ENCODE results near the gene EPB41L1.

Gene EPB41L1

DNA sequence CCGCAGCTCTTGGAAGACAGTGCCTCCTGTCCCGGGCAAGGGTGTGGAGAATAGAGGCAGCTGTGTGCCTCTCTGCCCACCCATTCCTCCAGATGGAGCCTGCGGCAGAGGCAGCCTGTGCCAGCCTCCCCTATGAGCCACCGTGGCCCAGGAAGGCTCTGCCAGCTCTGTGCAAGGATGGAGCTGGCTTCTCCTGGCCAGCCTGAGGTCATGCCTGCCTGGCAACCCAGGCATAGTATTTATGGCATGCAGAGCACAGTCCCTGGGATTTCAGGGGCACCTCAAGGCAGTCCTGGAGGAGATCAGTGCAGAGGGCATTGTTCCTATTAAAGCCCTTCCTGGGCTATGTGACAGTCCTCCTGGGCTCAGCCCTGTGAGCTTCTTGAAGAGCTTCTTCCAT is 1.5 kb downstream of the EPB41L1 start:
- no peak for DNase-seq

DNA sequence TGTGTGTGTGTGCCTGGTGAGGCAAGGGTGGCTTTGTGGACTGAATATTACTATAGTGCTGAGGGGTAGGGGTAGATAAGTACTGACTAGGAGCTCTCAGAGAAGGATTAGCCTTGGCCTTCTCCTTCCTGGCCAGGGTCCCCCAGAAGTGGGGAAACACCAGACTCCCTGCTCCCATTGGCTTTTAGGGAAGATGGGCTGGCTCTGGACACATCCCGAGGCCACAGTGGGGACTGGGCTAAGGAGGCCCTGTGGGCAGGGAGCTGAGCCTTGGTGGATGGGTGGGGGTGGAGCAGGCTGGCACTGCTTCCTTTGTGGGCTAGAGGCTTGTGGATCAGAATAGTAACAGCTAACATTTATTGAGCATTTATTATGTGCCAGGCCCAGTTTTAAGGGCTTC is 3.1 kb downstream of the EPB41L1 start:
- DNase-seq, result no peak

DNA sequence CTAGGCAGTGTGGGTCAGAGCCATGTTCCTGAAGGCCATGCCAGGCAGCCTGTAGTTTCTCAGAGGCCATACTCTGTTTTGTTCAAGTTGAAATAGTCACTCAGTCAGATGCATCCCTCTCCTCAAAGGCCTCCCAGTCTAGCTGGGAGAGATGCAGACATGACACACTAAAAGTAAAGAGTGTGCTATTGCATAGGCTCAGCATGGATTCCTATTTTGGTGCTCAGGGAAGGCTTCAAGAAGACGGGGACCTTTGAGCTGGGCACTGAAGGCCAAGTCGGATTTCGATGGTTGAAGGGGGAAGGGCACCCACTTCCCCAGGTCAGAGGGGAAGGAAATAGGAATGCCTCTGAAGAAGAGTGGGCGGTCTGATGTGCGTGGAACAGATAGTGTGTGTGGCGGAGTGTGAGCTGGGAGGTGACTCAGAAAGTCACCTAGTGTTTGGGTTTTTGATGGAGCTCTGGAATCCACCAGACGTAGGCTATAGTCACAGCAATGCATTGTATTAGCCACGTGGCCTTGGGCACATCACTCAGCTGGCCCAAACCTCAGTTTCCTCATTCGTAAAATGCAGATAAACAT is 3.7 kb downstream of the EPB41L1 start:
- DNase-seq, result no peak

DNA sequence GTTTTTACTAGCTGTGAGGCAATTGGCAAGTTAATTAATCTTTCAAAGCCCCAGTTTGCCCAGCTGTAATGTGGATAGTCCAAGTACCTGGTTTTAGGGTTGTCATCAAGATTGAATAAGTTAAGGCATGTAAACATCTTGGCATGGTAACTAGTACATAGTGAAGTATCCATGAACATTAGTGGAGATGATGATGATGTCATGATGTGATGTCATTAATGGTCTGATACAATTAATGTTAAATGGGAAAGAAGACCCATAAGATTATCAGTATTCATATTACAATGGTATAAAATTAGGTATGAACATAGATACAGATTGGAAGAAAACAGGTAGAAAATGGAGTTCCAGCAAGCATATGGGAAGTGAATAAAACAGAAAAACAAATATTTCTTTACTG is 5.3 kb downstream of the EPB41L1 start:
- DNase-seq, result no peak

DNA sequence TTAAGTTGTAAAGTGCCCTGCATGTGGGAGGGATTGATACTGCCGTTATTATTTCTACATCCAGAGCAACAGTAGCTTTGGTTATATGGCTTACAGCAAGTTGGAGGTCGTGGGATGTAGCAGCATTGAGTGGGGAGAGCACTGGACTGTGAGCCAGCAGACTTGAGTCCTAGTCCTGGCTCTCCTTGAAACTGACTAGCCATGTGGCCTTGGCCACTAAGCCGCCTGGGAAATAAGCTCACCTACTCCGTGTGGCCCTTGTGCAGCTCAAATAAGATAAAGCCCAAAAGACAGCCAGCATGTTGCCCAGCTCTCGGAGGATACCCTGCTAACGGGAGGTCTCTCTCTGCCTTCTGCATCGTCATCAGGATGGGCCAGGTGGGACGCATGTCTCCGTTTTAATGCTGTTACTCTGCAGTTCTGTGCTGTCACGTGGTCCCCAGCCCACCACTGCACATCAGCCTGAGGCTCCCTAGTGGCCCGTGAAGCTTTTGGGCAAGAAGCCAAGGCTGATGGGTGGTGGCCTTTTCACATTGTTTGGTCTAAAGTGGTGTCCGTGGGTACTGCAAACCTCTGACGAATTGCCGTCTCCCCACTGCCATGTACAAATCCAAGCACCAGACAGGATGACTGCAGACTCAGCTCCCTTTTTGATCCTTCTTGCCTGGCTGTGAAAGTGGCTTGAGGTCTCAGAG is 7.9 kb downstream of the EPB41L1 start:
- no peak for DNase-seq

DNA sequence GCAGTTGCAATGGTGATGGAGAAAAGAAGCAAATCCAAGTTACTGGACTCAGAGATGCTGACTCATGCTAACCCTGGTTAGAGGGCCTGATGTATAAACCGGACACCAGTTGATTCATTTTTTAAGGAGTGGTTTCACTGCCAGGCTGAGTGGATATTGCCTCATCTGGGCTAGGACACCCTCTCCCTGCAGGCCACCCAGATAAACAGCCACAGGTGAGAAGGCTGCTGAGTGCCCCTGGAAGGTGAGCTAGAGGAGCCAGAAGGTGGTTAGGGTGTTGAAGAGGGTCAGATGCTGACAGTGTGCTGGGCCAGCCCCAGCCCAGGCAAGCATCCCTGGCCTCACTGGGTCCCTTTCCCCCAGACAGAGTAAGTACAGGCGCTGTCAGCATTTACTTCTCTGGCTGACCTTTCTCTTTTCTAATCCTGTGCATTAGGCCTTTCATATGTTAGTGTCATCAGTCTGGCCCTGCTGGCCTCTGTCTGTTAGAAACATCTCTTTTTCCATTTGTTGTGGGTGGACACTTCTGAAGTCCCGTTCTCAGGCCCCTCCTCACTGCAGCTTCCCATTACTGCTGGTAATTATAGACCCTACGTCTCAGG is 13.5 kb downstream of the EPB41L1 start:
- no peak for DNase-seq

DNA sequence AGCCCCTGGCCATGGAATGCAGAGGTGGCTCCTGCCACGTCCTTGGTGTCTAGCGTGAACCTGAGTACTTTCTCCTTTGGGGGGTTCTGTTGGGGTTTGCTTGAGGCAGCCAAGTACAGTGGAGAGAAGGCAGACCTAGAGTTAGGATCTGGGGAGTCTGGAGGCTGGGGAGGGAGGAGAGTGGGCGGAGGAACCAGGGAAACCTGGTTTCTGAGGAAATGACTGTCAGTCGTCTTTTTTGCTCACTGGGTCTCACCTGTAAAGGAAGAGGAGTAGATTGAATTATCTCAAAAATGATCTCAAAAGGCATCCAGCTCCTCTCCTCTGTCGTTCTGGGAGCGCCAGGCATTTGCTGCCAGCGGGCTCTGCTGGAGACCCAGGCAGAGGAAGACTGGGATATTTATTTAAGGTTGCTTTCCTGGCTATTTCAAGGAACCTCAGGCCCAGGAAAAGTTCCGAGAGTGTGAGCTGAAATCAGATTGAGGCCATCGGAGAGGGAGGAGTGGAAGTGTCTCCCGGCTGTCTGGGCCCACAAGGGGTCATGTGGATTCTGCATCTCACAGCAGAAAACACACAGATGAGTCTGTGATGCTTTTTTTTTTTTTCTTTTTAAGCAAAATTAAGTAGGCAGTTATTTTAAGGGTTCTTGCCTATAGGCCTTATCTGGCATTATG is 16.1 kb downstream of the EPB41L1 start:
- no peak for DNase-seq

DNA sequence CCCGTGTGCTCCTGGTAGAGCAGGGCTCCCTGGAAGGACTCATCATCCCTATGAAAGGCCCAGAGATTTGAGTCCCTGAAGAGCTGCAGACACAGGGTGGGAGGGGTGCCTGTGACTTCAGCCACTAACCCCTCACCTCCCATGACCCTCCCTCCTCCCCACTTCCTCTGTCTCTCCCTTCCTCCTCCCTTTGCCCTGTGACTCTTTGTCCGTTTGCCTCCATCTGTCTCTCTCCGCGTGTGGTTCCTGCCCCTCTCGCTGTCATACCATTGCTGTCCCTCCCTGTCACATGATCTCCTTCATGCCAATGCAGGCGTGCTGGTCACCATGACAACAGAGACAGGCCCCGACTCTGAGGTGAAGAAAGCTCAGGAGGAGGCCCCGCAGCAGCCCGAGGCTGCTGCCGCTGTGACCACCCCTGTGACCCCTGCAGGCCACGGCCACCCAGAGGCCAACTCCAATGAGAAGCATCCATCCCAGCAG is 19.0 kb downstream of the EPB41L1 start:
- no peak for DNase-seq

DNA sequence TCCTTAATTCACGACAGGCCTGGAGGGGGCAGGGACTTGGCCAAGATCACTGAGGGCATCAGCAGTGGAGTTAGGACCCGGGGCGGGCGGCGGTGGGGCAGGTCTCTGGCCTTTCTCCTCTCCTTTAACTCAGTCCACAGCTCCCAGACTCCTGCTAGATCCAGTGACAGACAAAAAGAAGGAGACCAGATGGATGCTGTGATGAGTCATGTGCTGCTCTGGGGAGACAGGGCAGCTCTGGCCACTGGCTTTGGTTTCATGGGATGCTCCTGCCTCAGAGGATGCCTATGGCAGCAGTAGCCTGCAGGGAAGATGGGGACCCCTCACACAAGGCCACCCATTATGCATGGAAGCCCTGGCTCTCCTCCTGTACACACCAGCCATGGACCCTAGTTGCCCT is 20.5 kb downstream of the EPB41L1 start:
- DNase-seq, result no peak

DNA sequence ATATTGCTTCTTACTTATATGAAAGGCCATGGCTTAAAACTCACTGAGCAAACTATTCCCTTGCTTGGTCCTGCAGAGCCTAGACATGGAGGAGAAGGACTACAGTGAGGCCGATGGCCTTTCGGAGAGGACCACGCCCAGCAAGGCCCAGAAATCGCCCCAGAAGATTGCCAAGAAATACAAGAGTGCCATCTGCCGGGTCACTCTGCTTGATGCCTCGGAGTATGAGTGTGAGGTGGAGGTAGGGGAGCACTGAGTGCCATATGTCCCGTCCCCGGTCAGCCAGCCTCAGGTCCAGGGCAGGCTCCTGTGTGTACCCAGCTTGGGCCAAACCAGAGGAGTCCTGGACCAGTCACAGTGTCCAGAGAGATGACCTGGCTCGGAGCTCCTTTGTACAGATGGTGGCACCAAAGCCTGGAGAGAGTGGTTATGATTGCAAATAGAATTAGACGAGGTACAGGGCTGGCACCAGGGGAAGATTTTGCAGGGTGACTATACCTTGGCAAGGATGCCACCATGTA is 21.0 kb downstream of the EPB41L1 start:
- DNase-seq, result no peak

DNA sequence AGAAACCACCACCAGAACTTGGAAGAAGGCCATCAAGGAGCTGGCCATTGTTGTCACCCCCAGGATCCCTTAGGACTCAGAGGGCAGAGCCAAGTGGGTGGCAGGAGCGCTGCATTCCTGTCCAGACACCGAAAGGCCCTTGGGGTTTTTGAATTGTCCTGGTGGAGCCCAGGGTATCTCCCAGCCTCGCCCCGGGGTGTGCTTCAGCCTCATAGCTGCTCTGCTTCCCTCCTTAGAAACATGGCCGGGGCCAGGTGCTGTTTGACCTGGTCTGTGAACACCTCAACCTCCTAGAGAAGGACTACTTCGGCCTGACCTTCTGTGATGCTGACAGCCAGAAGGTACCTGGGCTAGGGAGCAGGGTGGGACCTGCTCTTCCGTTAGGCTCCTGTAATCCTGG is 23.2 kb downstream of the EPB41L1 start:
- no peak for DNase-seq

DNA sequence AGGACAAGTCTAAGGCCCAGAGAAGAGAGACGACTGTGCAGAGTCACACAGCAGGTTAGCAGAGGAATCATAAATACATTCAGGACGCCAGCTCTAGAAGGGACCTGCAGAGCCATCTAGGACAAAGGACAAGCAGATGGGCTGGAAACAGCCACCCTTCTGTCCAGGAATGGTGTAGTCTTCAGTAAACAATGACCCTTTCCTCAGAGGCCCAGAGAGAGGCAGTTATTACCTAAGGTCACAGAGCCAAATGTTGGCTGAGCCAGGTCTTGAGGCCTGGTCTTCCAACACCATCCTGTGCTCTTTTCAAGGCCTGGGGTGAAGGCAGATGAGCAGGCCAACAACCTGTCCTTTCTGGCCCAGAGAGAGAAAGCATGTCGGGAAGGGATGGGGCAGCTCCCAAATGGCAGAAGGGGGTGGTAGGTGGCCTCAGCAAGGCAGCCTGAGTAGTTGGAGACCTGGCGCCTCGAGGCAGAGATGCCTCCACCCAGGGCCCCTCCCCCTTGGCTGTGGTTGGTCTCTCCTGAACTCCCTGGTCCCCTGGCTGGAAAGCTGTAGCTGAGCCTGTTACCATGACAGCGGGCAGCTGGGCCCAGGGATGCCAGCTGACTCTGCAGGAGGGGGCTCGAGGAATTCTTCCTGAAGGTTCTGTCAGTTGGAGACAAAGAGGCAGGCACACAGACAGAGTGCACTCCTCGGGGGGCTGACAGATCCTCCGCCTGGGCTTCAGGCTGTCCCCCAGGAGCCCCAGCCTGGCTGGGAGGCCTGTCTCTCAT is 24.8 kb downstream of the EPB41L1 start:
- no peak for DNase-seq

DNA sequence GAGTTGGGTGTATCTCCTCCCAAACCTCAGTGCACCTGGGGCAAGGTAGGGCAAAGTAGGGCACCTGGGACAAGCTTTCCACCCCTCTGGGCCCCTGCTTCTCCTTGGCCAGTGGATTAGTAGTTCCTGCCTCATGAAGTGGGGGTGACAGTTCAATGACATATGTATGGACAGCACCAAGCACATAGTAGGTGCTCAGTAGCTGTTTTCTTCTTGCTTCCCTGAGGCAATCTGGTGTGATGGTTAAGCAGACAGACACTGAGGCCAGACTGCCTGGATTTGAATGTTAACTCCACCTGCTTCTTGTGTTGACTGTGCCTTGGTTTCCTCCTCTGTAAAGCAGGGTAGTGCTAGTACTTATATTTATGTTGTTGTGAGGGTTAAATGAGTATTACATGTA is 25.8 kb downstream of the EPB41L1 start:
- DNase-seq, result no peak

DNA sequence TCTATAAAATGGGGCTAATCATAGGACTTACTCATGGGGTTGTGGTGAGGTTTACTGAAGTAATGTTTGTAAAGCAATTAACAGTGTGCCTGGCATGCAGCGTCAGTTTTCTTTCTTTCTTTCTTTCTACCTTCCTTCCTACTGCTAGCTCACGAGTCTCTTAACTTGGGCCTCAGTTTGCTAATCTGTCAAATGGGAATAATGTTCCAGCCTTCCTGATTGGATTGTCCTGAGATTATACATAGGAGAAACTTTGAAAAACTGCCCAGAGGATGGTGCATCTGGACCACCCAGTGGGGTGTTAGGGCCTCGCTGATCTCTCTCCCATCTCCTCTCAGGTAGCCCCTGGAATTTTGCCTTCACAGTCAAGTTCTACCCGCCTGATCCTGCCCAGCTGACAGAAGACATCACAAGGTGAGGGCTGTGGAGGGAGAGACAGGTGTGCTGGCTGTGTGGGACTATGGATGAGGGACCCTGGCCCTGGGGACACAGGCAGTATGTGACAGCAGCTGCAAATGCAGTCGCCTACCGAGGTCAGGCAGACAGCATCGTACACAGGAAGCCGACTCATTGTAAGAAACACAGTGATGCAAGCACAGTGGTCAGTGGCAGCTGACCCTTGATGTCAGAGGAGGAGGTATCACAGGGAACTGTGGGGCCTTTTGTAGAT is 27.5 kb downstream of the EPB41L1 start:
- no peak for DNase-seq

DNA sequence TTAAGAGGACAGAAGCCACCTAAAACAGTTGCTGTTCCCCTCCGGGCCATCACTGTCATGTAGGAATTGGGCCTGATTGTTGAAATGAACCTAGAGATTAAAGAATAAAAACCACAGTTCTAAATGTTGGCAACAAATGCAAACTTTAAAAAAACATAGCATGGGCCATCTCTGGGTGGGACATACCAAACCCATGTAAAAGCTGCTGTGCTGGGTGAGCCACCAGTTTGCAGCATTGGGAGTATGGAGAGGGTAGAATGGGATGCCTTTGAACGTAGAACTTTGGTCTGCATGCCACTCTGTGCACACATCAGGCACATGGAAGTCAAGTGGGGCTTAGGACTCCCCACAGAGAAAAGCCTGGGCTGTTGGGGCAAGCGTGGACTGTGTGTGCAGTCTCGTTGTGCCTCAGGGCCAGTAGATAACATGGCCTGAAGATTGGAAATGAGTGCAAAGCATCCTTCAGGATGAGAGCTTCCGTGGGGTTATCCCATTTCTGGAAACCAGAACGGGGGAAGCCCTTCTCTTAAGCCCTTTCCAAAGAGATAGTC is 28.1 kb downstream of the EPB41L1 start:
- DNase-seq, result no peak

DNA sequence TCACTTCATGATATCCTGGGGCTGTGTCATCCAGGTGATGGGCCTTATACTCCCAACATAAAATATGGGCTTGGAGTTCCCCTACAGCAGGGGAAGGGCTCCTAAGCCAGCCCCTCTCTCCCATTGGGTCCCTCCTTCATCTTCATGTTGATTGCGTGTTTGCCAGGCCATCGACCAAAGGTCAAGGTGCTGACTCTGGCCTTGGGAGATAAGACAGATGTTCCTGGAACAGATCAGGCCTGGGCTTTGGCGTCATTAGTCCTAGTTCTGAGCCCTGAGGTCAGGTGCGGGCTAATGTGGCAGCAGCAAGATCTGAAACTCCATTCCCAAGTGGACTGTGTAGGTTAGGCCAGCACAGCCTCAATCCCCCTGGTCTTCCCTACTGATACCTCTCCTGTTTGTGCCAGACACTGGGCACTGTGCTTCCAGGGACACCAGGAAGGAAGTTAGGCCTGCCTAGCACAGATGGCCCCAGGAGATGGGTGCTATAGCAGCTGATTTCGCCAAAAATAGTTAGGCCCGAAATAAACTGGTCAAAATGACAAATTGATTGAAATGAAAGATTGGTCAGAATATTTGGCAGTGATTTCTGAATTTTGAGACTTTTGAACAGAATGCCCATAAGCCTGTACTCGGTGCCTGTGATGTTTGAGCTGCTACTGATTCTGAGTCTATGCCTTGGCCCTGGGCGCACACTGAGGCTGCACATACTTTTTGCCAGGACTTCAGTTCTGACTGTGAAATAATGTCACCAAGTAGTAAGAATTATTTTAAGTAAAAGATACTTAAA is 28.8 kb downstream of the EPB41L1 start:
- DNase-seq, result no peak

DNA sequence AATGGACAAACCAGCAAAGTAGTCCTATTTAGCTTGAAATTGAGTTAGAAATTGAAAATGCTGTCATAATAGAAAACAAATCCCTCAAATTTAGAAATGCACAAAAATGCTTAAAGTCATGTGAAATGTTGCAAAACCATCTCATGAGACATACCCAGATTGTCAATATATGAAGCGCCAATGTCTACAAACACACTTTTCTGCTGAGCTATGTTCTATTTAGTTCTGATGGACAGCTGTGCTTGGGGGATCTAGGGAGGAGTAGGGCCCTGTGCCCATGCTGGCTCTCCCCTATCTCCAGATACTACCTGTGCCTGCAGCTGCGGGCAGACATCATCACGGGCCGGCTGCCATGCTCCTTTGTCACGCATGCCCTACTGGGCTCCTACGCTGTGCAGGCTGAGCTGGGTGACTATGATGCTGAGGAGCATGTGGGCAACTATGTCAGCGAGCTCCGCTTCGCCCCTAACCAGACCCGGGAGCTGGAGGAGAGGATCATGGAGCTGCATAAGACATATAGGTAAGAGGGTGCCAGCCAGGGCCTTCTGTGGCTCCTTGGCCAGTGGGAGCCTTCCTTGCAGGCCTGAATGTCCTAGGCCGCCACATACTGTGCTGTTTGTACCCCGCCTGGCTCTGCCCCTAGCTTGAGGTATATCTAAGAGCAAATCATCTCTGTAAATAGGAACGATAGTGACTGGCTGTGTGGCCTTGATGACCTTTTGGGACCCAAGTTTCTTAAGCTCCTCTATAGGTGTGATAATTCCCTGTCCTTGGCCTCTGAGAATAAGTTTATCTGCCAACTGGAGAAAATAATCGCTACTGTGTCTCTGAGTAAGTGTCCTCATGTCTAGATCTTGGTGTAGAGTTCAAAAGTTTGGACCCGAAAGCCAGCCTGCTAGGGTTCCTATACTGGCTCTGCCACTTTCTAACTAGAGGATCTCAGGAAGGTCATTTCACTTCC is 30.6 kb downstream of the EPB41L1 start:
- no peak for DNase-seq

DNA sequence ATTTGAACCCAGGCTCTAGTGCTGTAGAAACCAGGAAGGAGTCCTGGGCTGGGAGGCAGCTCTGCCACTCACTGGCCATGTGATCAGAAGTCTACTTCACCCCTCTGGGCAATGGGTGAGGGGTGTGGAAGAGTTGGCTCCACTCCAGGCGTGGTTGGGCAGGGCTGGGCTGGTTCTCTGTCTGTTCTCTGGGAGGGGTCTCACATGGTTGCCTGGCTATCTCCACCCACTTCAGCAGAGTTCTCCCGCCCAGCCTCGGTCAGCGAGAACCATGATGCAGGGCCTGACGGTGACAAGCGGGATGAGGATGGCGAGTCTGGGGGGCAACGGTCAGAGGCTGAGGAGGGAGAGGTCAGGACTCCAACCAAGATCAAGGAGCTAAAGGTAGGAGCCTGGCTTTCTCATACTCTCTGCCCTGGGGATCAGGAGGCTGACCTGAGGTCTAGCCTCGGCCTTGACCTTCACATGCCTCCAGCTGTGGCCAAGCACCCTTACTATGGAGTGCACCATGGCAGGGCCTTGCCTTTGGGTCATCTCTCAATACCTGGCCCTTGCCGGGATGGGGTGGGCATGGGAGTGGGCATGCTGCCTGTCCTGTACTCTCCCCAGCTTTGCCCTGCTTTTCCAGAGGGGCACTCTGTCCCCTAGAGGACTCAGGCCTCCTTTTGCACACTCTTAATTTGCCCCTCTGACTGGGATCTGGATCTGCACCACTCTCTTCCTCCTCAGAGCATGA is 39.6 kb downstream of the EPB41L1 start:
- no peak for DNase-seq

DNA sequence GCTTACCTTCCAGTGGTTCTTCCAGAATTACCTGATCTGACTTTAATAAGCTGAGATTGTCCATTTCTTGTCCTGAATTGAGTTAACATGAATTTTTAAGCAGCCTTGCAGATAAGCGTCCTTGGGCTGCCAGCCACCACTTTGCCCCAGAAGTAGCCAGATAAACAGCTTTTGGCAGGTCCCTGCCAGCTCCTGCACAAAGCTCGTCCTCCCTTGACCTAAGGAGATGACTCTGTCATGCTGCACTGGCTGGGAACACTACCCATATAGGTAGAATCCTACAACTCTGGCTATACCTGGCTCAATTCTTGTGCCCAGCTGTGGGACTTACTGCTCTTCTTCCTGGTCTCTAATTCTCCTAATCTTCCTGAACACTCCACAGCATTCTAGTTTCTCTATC is 42.1 kb downstream of the EPB41L1 start:
- no peak for DNase-seq

All from NCI-H2081 (cell line).